ENCODE results near the gene GOLGA2. TPM values are rescaled to one million over a fixed set of nuclear protein-coding genes. Genes with fewer than 3 reads are reported as not detected.

Gene GOLGA2
- total RNA-seq, 1 experiment from 2014 or later: 87.0 TPM

- no peak overlapping the region for H3K27ac ChIP-seq (ENCODE audit: low read depth, low read length, poor library complexity, severe bottlenecking)
- no peak overlapping the region for H3K4me3 ChIP-seq (ENCODE audit: low read depth, low read length, poor library complexity, severe bottlenecking)
- ChIA-PET POLR2A (ENCODE audit: low non-redundant PET) (no interaction called here), CTCF (no interaction called here)
- BruUV-seq (replicated peaks): no TSS peak
- H3K27me3 ChIP-seq (replicated peaks; ENCODE audit: insufficient read depth, low read depth, low read length, poor library complexity): no peaks in the 10 kb centered on the region
- H3K9me3 ChIP-seq (ENCODE audit: low read depth, low read length, poor library complexity, severe bottlenecking): no peaks in the 10 kb centered on the region
- no peak for DNase-seq (ENCODE audit: low spot score)
- H3K4me1 ChIP-seq (ENCODE audit: insufficient read depth, low read length, poor library complexity, severe bottlenecking): peaks cover 7% of the 10 kb centered on the region
- intact Hi-C loops (cut with micrococcal nuclease; ENCODE audit: unreplicated experiment): no loop called here
- no peaks in the 10 kb centered on the region for H3K36me3 ChIP-seq (ENCODE audit: insufficient read depth, low read length, poor library complexity, severe bottlenecking)
- TF ChIP-seq EZH2 (IDR thresholded peaks at IDR 0.05; ENCODE audit: borderline replicate concordance, low read depth, low read length, poor library complexity, severe bottlenecking) (no peak), CTCF (conservative IDR thresholded peaks at IDR 0.05; ENCODE audit: low read depth, low read length) (no peak)
Measured at GRCh38 chr9:128242828-128243214, 33.0 kb downstream of the GOLGA2 start.

GRCh38 chr9:128242124-128242523 lies 33.7 kb downstream of the GOLGA2 start:
- no peaks in the 10 kb centered on the region for H3K36me3 ChIP-seq (ENCODE audit: insufficient read depth, low read length, poor library complexity, severe bottlenecking)
- TF ChIP-seq CTCF (conservative IDR thresholded peaks at IDR 0.05; ENCODE audit: low read depth, low read length) (no peak), EZH2 (IDR thresholded peaks at IDR 0.05; ENCODE audit: borderline replicate concordance, low read depth, low read length, poor library complexity, severe bottlenecking) (no peak)
- POLR2A ChIA-PET (ENCODE audit: low non-redundant PET): no interaction called here
- H3K4me3 ChIP-seq (ENCODE audit: low read depth, low read length, poor library complexity, severe bottlenecking): no peak overlapping the region
- H3K4me1 ChIP-seq (ENCODE audit: insufficient read depth, low read length, poor library complexity, severe bottlenecking): peaks cover 7% of the 10 kb centered on the region
- no peak for DNase-seq (ENCODE audit: low spot score)
- no peak overlapping the region for H3K27ac ChIP-seq (ENCODE audit: low read depth, low read length, poor library complexity, severe bottlenecking)
- intact Hi-C loops (cut with micrococcal nuclease; ENCODE audit: unreplicated experiment): no loop called here
- H3K9me3 ChIP-seq (ENCODE audit: low read depth, low read length, poor library complexity, severe bottlenecking): no peaks in the 10 kb centered on the region
- BruUV-seq (replicated peaks): no TSS peak
- CTCF ChIA-PET: interaction anchor here (1.2 kb wide), 1 partner anchor 13 kb away, joined by 3 read pairs; no protein-coding TSS in a partner anchor
- H3K27me3 ChIP-seq (replicated peaks; ENCODE audit: insufficient read depth, low read depth, low read length, poor library complexity): no peaks in the 10 kb centered on the region

GRCh38 chr9:128233817-128234406 lies 41.9 kb downstream of the GOLGA2 start:
- DNase-seq (ENCODE audit: low spot score): no peak
- POLR2A ChIA-PET (ENCODE audit: low non-redundant PET): no interaction called here

More at GRCh38 chr9:128233817-128234406, 41.9 kb downstream of the GOLGA2 start:
- H3K27ac ChIP-seq (ENCODE audit: low read depth, low read length, poor library complexity, severe bottlenecking): no peak overlapping the region
- no peaks in the 10 kb centered on the region for H3K27me3 ChIP-seq (replicated peaks; ENCODE audit: insufficient read depth, low read depth, low read length, poor library complexity)
- intact Hi-C loops (cut with micrococcal nuclease; ENCODE audit: unreplicated experiment): no loop called here
- no peaks in the 10 kb centered on the region for H3K9me3 ChIP-seq (ENCODE audit: low read depth, low read length, poor library complexity, severe bottlenecking)
- no peaks in the 10 kb centered on the region for H3K4me1 ChIP-seq (ENCODE audit: insufficient read depth, low read length, poor library complexity, severe bottlenecking)
- CTCF ChIA-PET: no interaction called here
- BruUV-seq (replicated peaks): no TSS peak
- H3K36me3 ChIP-seq (ENCODE audit: insufficient read depth, low read length, poor library complexity, severe bottlenecking): no peaks in the 10 kb centered on the region
- H3K4me3 ChIP-seq (ENCODE audit: low read depth, low read length, poor library complexity, severe bottlenecking): no peak overlapping the region
- no peak for TF ChIP-seq CTCF (conservative IDR thresholded peaks at IDR 0.05; ENCODE audit: low read depth, low read length)
- no peak for TF ChIP-seq EZH2 (IDR thresholded peaks at IDR 0.05; ENCODE audit: borderline replicate concordance, low read depth, low read length, poor library complexity, severe bottlenecking)

All from A673 (cell line).